HCT116 (cell line): ENCODE measurements around the gene PHF21A.

Source experiments
- ATF3 ChIP-seq: IDR thresholded peaks from 2 replicates; pipeline ENCODE4 v1.6.1; 2012
- CTCF ChIP-seq, 3 experiments: fragments of 200-600 bp in 1 of 3; sonication (generic) in 1 of 3; IDR thresholded peaks in 2 of 3; conservative IDR thresholded peaks in 1 of 3; 2 replicates each; pipeline ENCODE4 v1.5.1; 2012 to 2017; ENCODE audit warnings: low read depth in 2 of 3, low read length in 2 of 3, antibody characterized with exemption in 1 of 3, borderline replicate concordance in 1 of 3, control low read depth in 1 of 3, mild to moderate bottlenecking in 1 of 3, mixed read lengths in 1 of 3, mixed run types in 1 of 3, moderate library complexity in 1 of 3; ENCODE audit not compliant: insufficient read depth in 1 of 3
- FOSL1 ChIP-seq: IDR thresholded peaks from 2 replicates; pipeline ENCODE4 v1.6.1; 2012; ENCODE audit warnings: low read depth
- JUND ChIP-seq: IDR thresholded peaks from 2 replicates; pipeline ENCODE4 v1.6.1; 2012
- MAX ChIP-seq: IDR thresholded peaks from 2 replicates; pipeline ENCODE4 v1.6.1; 2012
- POLR2A ChIP-seq: IDR thresholded peaks from 2 replicates; pipeline ENCODE4 v1.7.0; 2011; ENCODE audit warnings: borderline replicate concordance; ENCODE audit not compliant: insufficient read depth, insufficient read length; ENCODE audit errors: extremely low read depth
- POLR2AphosphoS5 ChIP-seq: IDR thresholded peaks from 2 replicates; pipeline ENCODE4 v1.6.1; 2011; ENCODE audit warnings: mild to moderate bottlenecking, low read depth, low read length, moderate library complexity
- RAD21 ChIP-seq: IDR thresholded peaks from 2 replicates; pipeline ENCODE4 v1.6.1; 2012; ENCODE audit warnings: low read depth, mild to moderate bottlenecking
- SRF ChIP-seq: IDR thresholded peaks from 2 replicates; pipeline ENCODE4 v1.6.1; 2012; ENCODE audit warnings: low read depth
- TCF7L2 ChIP-seq: IDR thresholded peaks from 2 replicates; pipeline ENCODE4 v1.7.0; 2011; ENCODE audit warnings: borderline replicate concordance, inconsistent platforms; ENCODE audit not compliant: insufficient read depth, insufficient read length; ENCODE audit errors: extremely low read depth
- ZBTB33 ChIP-seq: IDR thresholded peaks from 2 replicates; pipeline ENCODE4 v1.6.1; 2011; ENCODE audit warnings: mild to moderate bottlenecking, low read length, moderate library complexity; ENCODE audit not compliant: insufficient replicate concordance; ENCODE audit errors: extremely low read depth
- ZNF274 ChIP-seq: fragments of 200-500 bp; sonication (Bioruptor generic); IDR thresholded peaks from 2 replicates; pipeline ENCODE4 v1.6.1; 2014; ENCODE audit warnings: mild to moderate bottlenecking, low read depth, low read length, inconsistent platforms

GRCh38 chr11:46114378-46114777 is 6.9 kb downstream of the PHF21A start:
- TF ChIP-seq POLR2A (no peak), CTCF (IDR thresholded peaks at IDR 0.05 in 2 of 3, conservative IDR thresholded peaks at IDR 0.05 in 1 of 3; ENCODE audit: borderline replicate concordance in 1 of 3, insufficient read depth in 1 of 3, low read depth in 2 of 3, low read length in 2 of 3) (no peak), MAX (no peak), ZBTB33 (no peak), SRF (no peak), ZNF274 (no peak), RAD21 (no peak), ATF3 (no peak), FOSL1 (no peak), TCF7L2 (no peak), JUND (no peak), POLR2AphosphoS5 (no peak)
